GM19193 (cell line): ENCODE results near the gene STUB1.

ENCODE experiments used
- POLR2A ChIP-seq: IDR thresholded peaks from 4 replicates; pipeline ENCODE4 v1.6.1; 2011; ENCODE audit not compliant: insufficient read depth, insufficient read length; ENCODE audit errors: extremely low read depth

Gene STUB1

GRCh38 chr16:724188-725040 is 44.2 kb downstream of the STUB1 start:
- TF ChIP-seq POLR2A, result no peak

GRCh38 chr16:725041-725376 is 44.8 kb downstream of the STUB1 start:
- no peak for TF ChIP-seq POLR2A

DNA sequence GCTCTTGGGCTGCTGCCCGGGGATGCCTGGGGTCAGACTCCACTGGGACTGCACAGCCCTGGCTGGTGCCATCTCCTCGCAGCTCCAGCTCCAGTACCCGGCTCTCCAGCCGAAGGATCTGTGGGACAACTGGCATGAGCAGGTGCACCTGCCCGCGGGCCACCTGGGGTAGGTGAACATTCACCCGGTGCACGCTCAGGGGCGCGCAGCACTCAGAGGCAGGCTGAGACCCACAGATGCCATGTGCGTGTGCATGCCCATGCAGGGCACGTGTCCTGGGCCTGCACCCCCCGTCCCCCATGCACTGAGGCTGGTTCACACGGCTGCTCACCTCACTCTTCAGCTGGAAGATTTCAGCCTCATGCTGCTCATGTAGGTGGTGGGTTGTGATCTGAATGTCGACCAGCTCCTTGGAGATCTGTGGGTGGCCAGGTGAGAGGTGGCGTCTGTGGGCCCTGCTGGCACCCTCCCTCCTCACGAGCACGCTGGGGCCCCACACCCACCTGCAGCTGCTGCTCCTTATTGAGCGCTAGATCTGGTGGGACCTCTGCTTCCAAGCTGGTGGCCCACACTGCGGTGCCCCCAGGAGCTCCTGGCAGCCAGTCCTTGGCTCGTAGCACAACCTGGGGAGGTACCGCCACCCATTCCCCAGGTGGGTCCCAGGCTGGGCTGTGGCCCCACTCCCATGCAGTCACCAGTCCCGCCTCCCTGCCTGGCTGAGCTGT is 45.4 kb downstream of the STUB1 start:
- no peak for TF ChIP-seq POLR2A

- no peak for TF ChIP-seq POLR2A
Observed at GRCh38 chr16:726188-726437, 45.9 kb downstream of the STUB1 start.

DNA sequence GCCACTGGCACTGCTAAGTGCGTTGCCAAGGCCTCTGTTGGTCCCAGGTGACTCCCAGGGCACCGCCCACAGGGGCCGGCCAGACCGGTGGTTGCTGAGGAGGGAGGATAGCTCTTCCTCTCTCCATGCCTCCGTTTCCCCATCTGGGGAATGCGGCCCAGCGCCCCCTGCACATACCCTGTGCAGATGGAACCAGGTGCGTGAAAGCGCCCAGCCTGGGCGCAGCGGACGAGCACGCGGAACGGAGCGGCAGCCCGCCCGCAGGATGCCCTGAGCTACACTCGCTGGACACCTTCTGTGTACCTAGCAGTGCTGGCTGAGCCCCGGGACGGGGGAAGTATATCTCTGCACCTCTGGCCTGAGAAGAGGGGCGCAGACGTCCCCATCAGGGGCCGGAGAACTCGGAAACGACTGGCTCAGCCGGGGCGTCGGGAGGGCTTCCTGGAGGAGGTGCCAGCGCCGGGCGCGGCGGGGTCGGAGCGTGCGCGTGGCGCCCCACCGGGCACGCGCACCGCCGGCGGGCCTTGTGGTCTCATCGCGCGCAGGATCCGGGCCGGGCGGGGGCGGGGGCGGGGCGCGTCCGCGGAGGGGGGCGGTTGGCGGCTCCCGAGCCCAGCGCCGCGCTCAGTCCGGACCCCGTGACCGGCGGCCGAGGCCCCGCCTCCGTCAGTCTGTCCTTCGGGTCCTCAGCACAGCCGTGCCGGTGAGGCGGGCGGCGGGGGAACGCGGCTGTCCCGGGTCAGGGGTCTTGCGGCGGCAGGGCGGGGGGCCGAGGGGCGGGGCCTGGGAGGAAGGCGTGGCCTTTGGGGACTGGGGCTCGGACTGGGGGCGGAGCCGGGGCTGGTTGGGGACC is 46.5 kb downstream of the STUB1 start, which contains the start of the genes CCDC78 and HAGHL:
TSS of gene CCDC78 (minus strand) at position 6 of the 853 bp plus-strand sequence. CDS start 76 bp downstream, outside the sequence.
TSS of gene HAGHL (plus strand) at position 669 of the 853 bp plus-strand sequence. CDS start 404 bp downstream, outside the sequence.
- peak; percentile 22 for TF ChIP-seq POLR2A

- peak; percentile 24 for TF ChIP-seq POLR2A
Observed at GRCh38 chr16:727291-727977, 47.2 kb downstream of the STUB1 start.

GRCh38 chr16:728131-728889 is 48.1 kb downstream of the STUB1 start:
- TF ChIP-seq POLR2A, result no peak

GRCh38 chr16:728890-729744 is 48.9 kb downstream of the STUB1 start:
- TF ChIP-seq POLR2A, result no peak

- no peak for TF ChIP-seq POLR2A
Observed at GRCh38 chr16:729768-730665, 49.8 kb downstream of the STUB1 start.

- no peak for TF ChIP-seq POLR2A
Observed at GRCh38 chr16:730666-731509, 50.7 kb downstream of the STUB1 start.

DNA sequence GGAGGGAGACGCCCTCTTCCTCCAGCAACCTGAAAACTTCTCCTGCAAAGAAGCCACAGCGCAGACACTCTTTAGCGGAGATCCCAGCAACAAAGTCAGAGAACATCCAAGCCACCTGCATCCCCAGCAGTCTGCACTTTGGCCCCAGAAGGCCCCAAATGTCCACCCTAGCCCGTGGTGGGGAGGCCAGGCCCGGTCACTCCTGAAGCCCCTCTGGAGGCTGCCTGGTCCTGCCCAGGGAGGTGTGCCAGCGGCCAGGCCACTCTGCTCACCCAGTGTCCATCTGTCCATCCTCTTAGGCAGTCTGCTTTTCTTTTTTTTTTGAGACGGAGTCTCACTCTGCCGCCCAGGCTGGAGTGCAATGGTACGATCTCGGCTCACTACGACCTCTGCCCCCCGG is 52.1 kb downstream of the STUB1 start:
- no peak for TF ChIP-seq POLR2A
